ENCODE data around the gene POC1A.

DNA sequence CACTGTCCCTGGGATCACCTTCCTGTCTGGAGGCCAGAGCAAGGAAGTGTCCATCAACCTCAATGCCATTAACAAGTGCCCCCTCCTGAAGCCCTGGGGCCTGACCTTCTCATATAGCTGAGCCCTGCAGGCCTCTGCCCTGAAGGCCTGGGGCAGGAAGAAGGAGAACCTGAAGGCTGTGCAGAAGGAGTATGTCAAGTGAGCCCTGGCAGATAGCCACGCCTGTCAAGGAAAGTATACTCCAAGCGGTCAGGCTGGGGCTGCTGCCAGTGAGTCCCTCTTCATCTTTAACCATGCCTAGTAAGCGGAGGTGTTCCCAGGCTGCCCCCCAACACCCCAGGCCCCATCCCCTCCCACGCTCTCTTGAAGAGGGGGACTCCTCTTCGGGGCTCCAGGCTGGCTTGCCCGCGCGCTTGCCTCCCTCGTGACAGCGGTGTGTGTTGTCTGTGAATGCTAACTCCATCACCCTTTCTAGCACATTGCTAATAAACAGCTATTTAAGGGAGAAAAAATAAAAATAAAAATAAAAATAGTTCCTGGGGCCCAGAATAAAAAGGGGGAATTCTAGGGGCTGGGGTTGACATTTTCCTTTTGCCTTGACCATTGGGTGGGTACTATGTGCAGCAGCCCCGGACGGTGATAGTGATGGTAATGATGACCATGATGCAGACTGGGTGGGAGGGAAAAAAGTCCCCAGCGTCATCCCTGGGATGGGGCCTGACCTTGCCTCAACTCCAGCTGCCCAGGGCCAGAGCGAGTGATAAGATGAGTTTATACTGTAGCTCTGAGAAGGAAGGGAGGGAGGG, 40.5 kb upstream of the POC1A start:
- TF ChIP-seq, protein P1, sequence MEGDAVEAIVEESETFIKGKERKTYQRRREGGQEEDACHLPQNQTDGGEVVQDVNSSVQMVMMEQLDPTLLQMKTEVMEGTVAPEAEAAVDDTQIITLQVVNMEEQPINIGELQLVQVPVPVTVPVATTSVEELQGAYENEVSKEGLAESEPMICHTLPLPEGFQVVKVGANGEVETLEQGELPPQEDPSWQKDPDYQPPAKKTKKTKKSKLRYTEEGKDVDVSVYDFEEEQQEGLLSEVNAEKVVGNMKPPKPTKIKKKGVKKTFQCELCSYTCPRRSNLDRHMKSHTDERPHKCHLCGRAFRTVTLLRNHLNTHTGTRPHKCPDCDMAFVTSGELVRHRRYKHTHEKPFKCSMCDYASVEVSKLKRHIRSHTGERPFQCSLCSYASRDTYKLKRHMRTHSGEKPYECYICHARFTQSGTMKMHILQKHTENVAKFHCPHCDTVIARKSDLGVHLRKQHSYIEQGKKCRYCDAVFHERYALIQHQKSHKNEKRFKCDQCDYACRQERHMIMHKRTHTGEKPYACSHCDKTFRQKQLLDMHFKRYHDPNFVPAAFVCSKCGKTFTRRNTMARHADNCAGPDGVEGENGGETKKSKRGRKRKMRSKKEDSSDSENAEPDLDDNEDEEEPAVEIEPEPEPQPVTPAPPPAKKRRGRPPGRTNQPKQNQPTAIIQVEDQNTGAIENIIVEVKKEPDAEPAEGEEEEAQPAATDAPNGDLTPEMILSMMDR (IDR thresholded peaks at IDR 0.05) = no peak
- TF ChIP-seq POLR2A (IDR thresholded peaks at IDR 0.05) = no peak

All from testis (tissue), 2 donors.